Measurements from ENCODE around the gene CAPN13.
"Not testable (repeated sequence)": the region's sequence is repeated elsewhere in the genome, so short reads cannot be mapped to it uniquely, and the experiment has no call there.

The CAPN13 gene

GRCh38 chr2:30705711-30706533, 101.3 kb downstream of the CAPN13 start:
- DNase-seq, result no peak

- no peak for DNase-seq
Observed at GRCh38 chr2:30705056-30705455, 102.2 kb downstream of the CAPN13 start.

GRCh38 chr2:30704309-30705020, 102.8 kb downstream of the CAPN13 start:
- DNase-seq, result no peak

GRCh38 chr2:30702694-30703093, 104.6 kb downstream of the CAPN13 start:
- no peak for DNase-seq

GRCh38 chr2:30701782-30702181, 105.5 kb downstream of the CAPN13 start:
- no peak for DNase-seq

GRCh38 chr2:30697242-30698103, 109.8 kb downstream of the CAPN13 start:
- not testable (repeated sequence) for DNase-seq

- DNase-seq, result no peak
Observed at GRCh38 chr2:30695749-30696148, 111.5 kb downstream of the CAPN13 start.

- DNase-seq, result no peak
Observed at GRCh38 chr2:30694286-30695055, 112.8 kb downstream of the CAPN13 start.

- DNase-seq, result no peak
Observed at GRCh38 chr2:30693821-30694281, 113.4 kb downstream of the CAPN13 start.

GRCh38 chr2:30692829-30693275, 114.4 kb downstream of the CAPN13 start:
- DNase-seq, result no peak

GRCh38 chr2:30691948-30692828, 115.1 kb downstream of the CAPN13 start:
- no peak for DNase-seq

- no peak for DNase-seq
Observed at GRCh38 chr2:30691091-30691947, 115.9 kb downstream of the CAPN13 start.

GRCh38 chr2:30690126-30690561, 117.1 kb downstream of the CAPN13 start:
- no peak for DNase-seq

- no peak for DNase-seq
Observed at GRCh38 chr2:30689496-30690125, 117.6 kb downstream of the CAPN13 start.

GRCh38 chr2:30688956-30689401, 118.3 kb downstream of the CAPN13 start:
- no peak for DNase-seq

- no peak for DNase-seq
Observed at GRCh38 chr2:30686669-30687068, 120.6 kb downstream of the CAPN13 start.

GRCh38 chr2:30686000-30686399, 121.2 kb downstream of the CAPN13 start:
- no peak for DNase-seq

- DNase-seq, result no peak
Observed at GRCh38 chr2:30684996-30685395, 122.2 kb downstream of the CAPN13 start.

Measured in hypothalamus (tissue), 51 donors.